Bladder microvascular endothelial cell (primary cell): ENCODE measurements around the gene HEPACAM. TPM values are rescaled to one million over a fixed set of nuclear protein-coding genes. Genes with fewer than 3 reads are reported as not detected.

Source experiments
- total RNA-seq: library from RNA; depleted of rRNA; stranded (reverse); fragments of >200 nt; gene quantifications from 2 replicates; pipeline ENCODE4 v1.2.3, GENCODE V29; 2014

HEPACAM gene
- total RNA-seq, result under 0.01 TPM in 1 of 2 replicates, not detected in the other

GRCh38 chr11:124935548-124936514, at the start of gene HEPACAM:
Gene HEPACAM, minus strand, starts transcription at chr11:124936047. Its CDS starts 41 bp downstream, at chr11:124936006.

GRCh38 chr11:124953753-124954589, 18.1 kb upstream of the HEPACAM start, which contains the start of gene CCDC15:
Gene CCDC15, plus strand, starts transcription at chr11:124954202. Its CDS starts 531 bp downstream, at chr11:124954733.

GRCh38 chr11:124918950-124919349, 16.9 kb downstream of the HEPACAM start, which contains the start of gene HEPN1:
Gene HEPN1, plus strand, starts transcription at chr11:124919250.

GRCh38 chr11:124897674-124898262, 38.1 kb downstream of the HEPACAM start, which contains the start of gene ROBO4:
Gene ROBO4, minus strand, starts transcription at chr11:124897865. Its CDS starts 70 bp downstream, at chr11:124897795.

Other genes starting within 250 kb of the HEPACAM start
- 0.31 and 0.81 TPM in 2 replicates for gene NRGN, start 196.1 kb downstream of the HEPACAM start, total RNA-seq
- gene VSIG2, start 183.8 kb downstream of the HEPACAM start, total RNA-seq, result 0.44 and 1.1 TPM in 2 replicates
- gene ESAM, start 173.8 kb downstream of the HEPACAM start, total RNA-seq, result 70.3 and 74.5 TPM in 2 replicates
- gene MSANTD2, start 135.6 kb downstream of the HEPACAM start, total RNA-seq, result 5.0 and 9.3 TPM in 2 replicates
- gene ROBO3, start 70.6 kb downstream of the HEPACAM start, total RNA-seq, result 3.7 and 9.2 TPM in 2 replicates
- gene ROBO4, start 38.2 kb downstream of the HEPACAM start, total RNA-seq, result 204 and 396 TPM in 2 replicates
- 1.2 TPM in 1 of 2 replicates, not detected in the other for gene HEPN1, start 16.8 kb downstream of the HEPACAM start, total RNA-seq
- gene CCDC15, start 18.2 kb upstream of the HEPACAM start, total RNA-seq, result 1.3 and 3.8 TPM in 2 replicates
- 0.57 and 0.65 TPM in 2 replicates for gene SLC37A2, start 127.3 kb upstream of the HEPACAM start, total RNA-seq
- 12.8 and 17.4 TPM in 2 replicates for gene TMEM218, start 175.6 kb upstream of the HEPACAM start, total RNA-seq
- gene PKNOX2, start 228.7 kb upstream of the HEPACAM start, total RNA-seq, result not detected in 2 replicates